IMR-90 (cell line): ENCODE results near the gene BCCIP. TPM values are rescaled to one million over a fixed set of nuclear protein-coding genes. Genes with fewer than 3 reads are reported as not detected.

Experiments
- ATAC-seq: fragments of 200-7000 bp; cut with Tn5 transposase; 2 replicates; pipeline ENCODE4 v1.9.1; 2020; ENCODE audit warnings: low read depth, mild to moderate bottlenecking, moderate library complexity
- BruUV-seq: library from RNA; stranded (reverse); fragments of 400-500 nt; replicated peaks from 2 replicates; lab custom pipeline; 2021; lab: Mats Ljungman, UMichigan
- CTCF ChIA-PET: fragments of 300-600 bp; formaldehyde crosslinking; extraction: SDS; loops from one replicate; lab custom pipeline; 2021; ENCODE audit warnings: antibody characterized with exemption; lab: Yijun Ruan, JAX
- POLR2A ChIA-PET: fragments of 300-600 bp; sonication (Branson Sonifier 250); formaldehyde crosslinking; loops from one replicate; lab custom pipeline; 2022; ENCODE audit warnings: antibody characterized with exemption; ENCODE audit not compliant: unreplicated experiment; lab: Charles Lee
- DNase-seq: peaks from one replicate; pipeline ENCODE4 v3.0.0; 2013
- H2AFZ ChIP-seq: replicated peaks from 2 replicates; pipeline ENCODE3; 2013; ENCODE audit warnings: low read length, mild to moderate bottlenecking; ENCODE audit not compliant: poor library complexity
- H2AK5ac ChIP-seq: 2 replicates; pipeline ENCODE4 v1.6.1; 2013; ENCODE audit warnings: low read depth, low read length, inconsistent platforms
- H2AK9ac ChIP-seq: replicated peaks from 2 replicates; pipeline ENCODE3; 2013; ENCODE audit warnings: mild to moderate bottlenecking, low read depth, low read length, moderate library complexity; ENCODE audit not compliant: poor library complexity
- H2BK120ac ChIP-seq: 2 replicates; pipeline ENCODE4 v1.6.1; 2013; ENCODE audit warnings: low read depth, low read length, inconsistent platforms
- H2BK15ac ChIP-seq: 3 replicates; pipeline ENCODE4 v1.6.1; 2013; ENCODE audit warnings: low read depth, low read length, inconsistent platforms
- H2BK20ac ChIP-seq: 2 replicates; pipeline ENCODE4 v1.6.1; 2013; ENCODE audit warnings: low read depth, mild to moderate bottlenecking, inconsistent platforms, low read length, moderate library complexity
- H2BK5ac ChIP-seq: 2 replicates; pipeline ENCODE4 v1.6.1; 2013; ENCODE audit warnings: mild to moderate bottlenecking, low read depth, low read length, inconsistent platforms; ENCODE audit not compliant: poor library complexity, severe bottlenecking
- H3K14ac ChIP-seq: replicated peaks from 2 replicates; pipeline ENCODE4 v1.6.1; 2013; ENCODE audit warnings: low read depth, low read length, inconsistent platforms
- H3K18ac ChIP-seq: 2 replicates; pipeline ENCODE4 v1.6.1; 2013; ENCODE audit warnings: low read depth, low read length, control low read depth
- H3K23ac ChIP-seq: 2 replicates; pipeline ENCODE4 v1.6.1; 2013; ENCODE audit warnings: low read depth, low read length, inconsistent platforms
- H3K27ac ChIP-seq: 2 replicates; pipeline ENCODE4 v1.5.1; 2013; ENCODE audit warnings: mild to moderate bottlenecking, control low read depth, low read length; ENCODE audit not compliant: insufficient read depth
- H3K27me3 ChIP-seq: 2 replicates; pipeline ENCODE4 v1.6.1; 2013; ENCODE audit warnings: low read length; ENCODE audit not compliant: control insufficient read depth, insufficient read depth
- H3K36me3 ChIP-seq: 2 replicates; pipeline ENCODE4 v1.6.1; 2013; ENCODE audit warnings: low read length, mixed read lengths; ENCODE audit not compliant: control insufficient read depth, insufficient read depth
- H3K4ac ChIP-seq: 2 replicates; pipeline ENCODE4 v1.6.1; 2013; ENCODE audit warnings: low read depth, low read length, inconsistent platforms
- H3K4me1 ChIP-seq: 2 replicates; pipeline ENCODE4 v1.6.1; 2013; ENCODE audit warnings: low read length, mixed read lengths; ENCODE audit not compliant: control insufficient read depth, insufficient read depth
- H3K4me2 ChIP-seq: 2 replicates; pipeline ENCODE4 v1.6.1; 2013; ENCODE audit warnings: low read depth, mild to moderate bottlenecking, control low read depth, low read length, moderate library complexity
- H3K4me3 ChIP-seq: 2 replicates; pipeline ENCODE4 v1.5.1; 2013; ENCODE audit warnings: low read depth, mild to moderate bottlenecking, control low read depth, low read length, moderate library complexity; ENCODE audit not compliant: insufficient read depth
- H3K56ac ChIP-seq: 2 replicates; pipeline ENCODE4 v1.6.1; 2013; ENCODE audit warnings: low read length, inconsistent platforms; ENCODE audit not compliant: insufficient read depth; ENCODE audit errors: extremely low read depth
- H3K79me1 ChIP-seq, 2 experiments: 2 replicates each; pipeline ENCODE4 v1.6.1; 2013; ENCODE audit warnings: low read length in 2 of 2, inconsistent platforms in 1 of 2, low read depth in 1 of 2
- H3K9ac ChIP-seq: 2 replicates; pipeline ENCODE4 v1.6.1; 2013; ENCODE audit warnings: low read depth, low read length, control low read depth
- H3K9me1 ChIP-seq: 2 replicates; pipeline ENCODE4 v1.6.1; 2013; ENCODE audit warnings: low read length, inconsistent platforms; ENCODE audit not compliant: insufficient read depth
- H3K9me3 ChIP-seq: 2 replicates; pipeline ENCODE4 v1.6.1; 2013; ENCODE audit warnings: low read length; ENCODE audit not compliant: control insufficient read depth, insufficient read depth
- H4K20me1 ChIP-seq: 2 replicates; pipeline ENCODE4 v1.6.1; 2013; ENCODE audit warnings: low read length, inconsistent platforms; ENCODE audit not compliant: insufficient read depth
- H4K5ac ChIP-seq: 2 replicates; pipeline ENCODE4 v1.6.1; 2013; ENCODE audit warnings: mild to moderate bottlenecking, low read depth, low read length, control low read depth
- H4K8ac ChIP-seq, 2 experiments: 2 replicates each; pipeline ENCODE4 v1.6.1; 2013; ENCODE audit warnings: low read depth in 2 of 2, low read length in 2 of 2, control low read depth in 1 of 2, inconsistent platforms in 1 of 2
- H4K91ac ChIP-seq: 2 replicates; pipeline ENCODE4 v1.6.1; 2013; ENCODE audit warnings: low read depth, low read length, inconsistent platforms; ENCODE audit not compliant: insufficient read depth
- BHLHE40 ChIP-seq: fragments of 150-350 bp; IDR thresholded peaks from 2 replicates; pipeline ENCODE4 v1.6.1; 2016; ENCODE audit warnings: mild to moderate bottlenecking, low read depth, low read length
- CEBPB ChIP-seq: IDR thresholded peaks from 2 replicates; pipeline ENCODE4 v1.6.1; 2012; ENCODE audit warnings: low read depth, low read length, improper control_type of control experiment
- CHD1 ChIP-seq: IDR thresholded peaks from 2 replicates; pipeline ENCODE4 v1.6.1; 2012; ENCODE audit warnings: low read depth, low read length, improper control_type of control experiment
- ELK1 ChIP-seq: fragments of 150-350 bp; IDR thresholded peaks from 2 replicates; pipeline ENCODE4 v1.6.1; 2016; ENCODE audit warnings: low read depth, mild to moderate bottlenecking, low read length, moderate library complexity, borderline replicate concordance
- FOS ChIP-seq: fragments of 150-350 bp; IDR thresholded peaks from 2 replicates; pipeline ENCODE4 v1.6.1; 2016; ENCODE audit warnings: low read depth, low read length
- MAFK ChIP-seq: IDR thresholded peaks from 2 replicates; pipeline ENCODE4 v1.6.1; 2012; ENCODE audit warnings: low read depth, low read length, improper control_type of control experiment
- MAZ ChIP-seq: IDR thresholded peaks from 2 replicates; pipeline ENCODE4 v1.6.1; 2012; ENCODE audit warnings: low read depth, mild to moderate bottlenecking, low read length, improper control_type of control experiment, moderate library complexity, borderline replicate concordance
- MXI1 ChIP-seq: IDR thresholded peaks from 2 replicates; pipeline ENCODE4 v1.6.1; 2012; ENCODE audit warnings: low read depth, mild to moderate bottlenecking, low read length, moderate library complexity, borderline replicate concordance
- POLR2A ChIP-seq: IDR thresholded peaks from 2 replicates; pipeline ENCODE4 v1.6.1; 2012; ENCODE audit warnings: mild to moderate bottlenecking, low read depth, low read length
- RAD21 ChIP-seq: IDR thresholded peaks from 2 replicates; pipeline ENCODE4 v1.6.1; 2012; ENCODE audit warnings: low read length, improper control_type of control experiment
- RCOR1 ChIP-seq: IDR thresholded peaks from 2 replicates; pipeline ENCODE4 v1.6.1; 2012; ENCODE audit warnings: mild to moderate bottlenecking, low read length, improper control_type of control experiment; ENCODE audit not compliant: insufficient replicate concordance
- RFX5 ChIP-seq: IDR thresholded peaks from 2 replicates; pipeline ENCODE4 v1.8.0; 2012; ENCODE audit warnings: low read depth, mild to moderate bottlenecking, low read length, moderate library complexity
- SMC3 ChIP-seq: fragments of 150-350 bp; IDR thresholded peaks from 2 replicates; pipeline ENCODE4 v1.6.1; 2016; ENCODE audit warnings: low read depth, mild to moderate bottlenecking, antibody characterized with exemption, low read length, moderate library complexity
- USF2 ChIP-seq: fragments of 150-350 bp; IDR thresholded peaks from 2 replicates; pipeline ENCODE4 v1.6.1; 2017; ENCODE audit warnings: mild to moderate bottlenecking, antibody characterized with exemption, low read length, low read depth
- WGBS, 2 experiments: methylation state at CpG; one replicate each; pipeline versions ENCODE4 v1.1.5 to v1.1.7; 2013; ENCODE audit warnings: missing lambda C conversion rate in 2 of 2; ENCODE audit not compliant: insufficient read length in 1 of 2; ENCODE audit errors: extremely low coverage in 2 of 2; 5-methylcytosine and 5-hydroxymethylcytosine counted together
- dilution Hi-C: fragments of 300-500 bp; cut with HindIII; formaldehyde crosslinking; loops from one replicate; pipeline ENCODE4 v1.14.3; 2018; ENCODE audit warnings: low sequenced_read_pairs; ENCODE audit not compliant: unreplicated experiment
- in situ Hi-C: fragments of 300-500 bp; cut with MboI; formaldehyde crosslinking; loops from 3 replicates; pipeline ENCODE4 v1.14.3; 2019; ENCODE audit warnings: low sequenced_read_pairs, inconsistent platforms, mixed read lengths
- intact Hi-C: fragments of 100-400 bp; cut with micrococcal nuclease; formaldehyde crosslinking; loops from 2 replicates; pipeline ENCODE4 v1.10.0; 2022
- polyA plus RNA-seq, 3 experiments: library from polyadenylated mRNA; depleted of rRNA; stranded (reverse); fragments of >200 nt; gene quantifications; 2 replicates each; pipeline ENCODE4 v1.2.3, GENCODE V29; 2012; ENCODE audit warnings: low replicate concordance in 1 of 3
- total RNA-seq: library from RNA; depleted of rRNA; stranded (reverse); fragments of >200 nt; gene quantifications from 2 replicates; pipeline ENCODE4 v1.2.3, GENCODE V29; 2012

BCCIP gene
- total and polyA plus RNA-seq, 2 of the 4 experiments (the other 2 are of a cell fraction), result 31.9 to 49.2 TPM

- BruUV-seq, result no TSS peak
- H2BK5ac ChIP-seq, result no peak overlapping the region
- H3K9me3 ChIP-seq, result no peaks in the 10 kb centered on the region
- no peak overlapping the region for H2AK9ac ChIP-seq
- no peak overlapping the region for H3K27ac ChIP-seq
- no CpG with 5 or more reads among the region's 4 CpGs for WGBS, 2 experiments
- H2BK120ac ChIP-seq, result no peak overlapping the region
- POLR2A ChIA-PET, result no interaction called here
- dilution Hi-C loops (no loop called here), intact Hi-C loops (no loop called here), in situ Hi-C loops (no loop called here)
- no peak overlapping the region for H3K4ac ChIP-seq
- CTCF ChIA-PET, result no interaction called here
- TF ChIP-seq SMC3 (no peak), BHLHE40 (no peak), USF2 (no peak), RFX5 (no peak), MXI1 (no peak), POLR2A (no peak), MAZ (no peak), CEBPB (no peak), CHD1 (no peak), RCOR1 (no peak), FOS (no peak), RAD21 (no peak), ELK1 (no peak), MAFK (no peak)
- no peak overlapping the region for H3K4me2 ChIP-seq
- H4K5ac ChIP-seq, result no peak overlapping the region
- H3K27me3 ChIP-seq, result no peaks in the 10 kb centered on the region
- no peak overlapping the region for H3K14ac ChIP-seq
- H2AFZ ChIP-seq, result no peak overlapping the region
- H4K8ac ChIP-seq, result no peak overlapping the region
- no peak overlapping the region for H3K56ac ChIP-seq
- ATAC-seq (no peak), DNase-seq (no peak)
- H3K18ac ChIP-seq, result no peak overlapping the region
- no peaks in the 10 kb centered on the region for H4K20me1 ChIP-seq
- H3K4me3 ChIP-seq, result no peak overlapping the region
- no peak overlapping the region for H2BK20ac ChIP-seq
- H2BK15ac ChIP-seq, result no peak overlapping the region
- H3K79me1 ChIP-seq, result no peaks in the 10 kb centered on the region; a peak in 1 of 4 replicates
- H3K9ac ChIP-seq, result no peak overlapping the region
- no peak overlapping the region for H3K23ac ChIP-seq
- no peak overlapping the region for H2AK5ac ChIP-seq
- peaks cover 13% of the 10 kb centered on the region for H3K36me3 ChIP-seq
- H3K9me1 ChIP-seq, result no peaks in the 10 kb centered on the region
- no peak overlapping the region for H4K91ac ChIP-seq
- H3K4me1 ChIP-seq, result no peaks in the 10 kb centered on the region
Measured at GRCh38 chr10:125859128-125859817, 35.9 kb downstream of the BCCIP start.
